Measurements from ENCODE around the gene RYK. TPM values are rescaled to one million over a fixed set of nuclear protein-coding genes. Genes with fewer than 3 reads are reported as not detected.

The RYK gene
- total and polyA plus RNA-seq, 2 experiments from 2014 or later: 24.9 to 94.8 TPM

GRCh38 chr3:134237454-134238145, 13.1 kb downstream of the RYK start (continued):
- TF ChIP-seq ZNF462 (CRISPR knock-in tag; IDR thresholded peaks at IDR 0.05) (no peak), STAT1 (IDR thresholded peaks at IDR 0.05; ENCODE audit: unreplicated experiment) (no peak), ZNF114 (CRISPR knock-in tag; IDR thresholded peaks at IDR 0.05) (no peak)

DNA sequence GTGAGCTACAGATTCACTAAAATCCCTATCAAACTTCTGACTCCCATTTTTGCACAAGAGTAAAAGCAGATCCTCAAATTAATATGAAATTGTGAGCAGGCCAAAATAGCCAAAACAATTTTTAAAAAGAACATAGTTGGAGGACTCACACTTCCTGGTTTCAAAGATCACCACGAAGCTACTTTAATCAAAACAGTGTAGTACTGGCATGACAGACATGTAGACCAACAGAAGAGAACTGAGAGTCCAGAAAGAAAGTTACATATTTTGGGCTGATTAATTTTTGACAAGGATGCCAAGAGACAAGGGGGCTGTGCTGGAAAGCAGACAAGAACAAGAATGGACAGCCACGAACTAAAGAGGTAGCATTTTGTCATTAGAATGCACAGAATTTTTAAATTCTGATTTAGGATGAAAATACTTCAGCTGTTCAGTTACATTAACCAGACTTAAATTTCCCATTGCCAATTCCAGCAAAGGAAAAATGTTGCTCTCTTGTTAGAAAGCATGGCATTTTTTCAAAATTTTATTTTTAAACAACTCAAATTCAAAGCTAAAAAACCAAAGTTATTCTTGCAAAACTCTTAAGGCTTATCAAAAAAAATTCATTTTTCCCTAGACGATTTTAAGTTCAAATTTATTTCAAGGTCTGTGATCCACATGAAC, 14.0 kb downstream of the RYK start:
- peaks cover 1% of the 10 kb centered on the region for H3K27me3 Mint-ChIP-seq (ENCODE audit: insufficient read depth, low read depth, poor library complexity)
- H3K36me3 Mint-ChIP-seq (ENCODE audit: low read depth): no peaks in the 10 kb centered on the region
- H3K4me3 Mint-ChIP-seq: no peak overlapping the region
- H3K4me1 Mint-ChIP-seq: peaks cover 46% of the 10 kb centered on the region
- Histone ChIP-seq H3F3A (replicated peaks; ENCODE audit: low read depth) (no peaks in the 10 kb centered on the region), H3K9me2 (ENCODE audit: insufficient read depth) (no peaks in the 10 kb centered on the region), H2AFZ (no peak overlapping the region), H3K27me3 (ENCODE audit: insufficient read depth) (no peaks in the 10 kb centered on the region), H3K4me2 (no peak overlapping the region), H3K79me2 (replicated peaks; ENCODE audit: insufficient read depth) (peaks cover 100% of the 10 kb centered on the region), H4K20me1 (replicated peaks; ENCODE audit: insufficient read depth) (peaks cover 59% of the 10 kb centered on the region), H3K27ac (ENCODE audit: low read depth) (no peak overlapping the region), H3K4me1 (ENCODE audit: insufficient read depth) (peaks cover 33% of the 10 kb centered on the region), H3K4me3 (no peak overlapping the region), H3K36me3 (ENCODE audit: insufficient read depth) (no peaks in the 10 kb centered on the region)
- no peaks in the 10 kb centered on the region for H3K9me3 Mint-ChIP-seq
- H3K27ac Mint-ChIP-seq: peak overlapping the region; percentile 54; the same call in 1 of the 2 replicates
- no peak for DNase-seq (ENCODE audit: low spot score)
- ATAC-seq: no peak
- TF ChIP-seq ZNF331 (CRISPR knock-in tag; IDR thresholded peaks at IDR 0.05; ENCODE audit: low read depth) (no peak), JUNB (IDR thresholded peaks at IDR 0.05; ENCODE audit: unreplicated experiment) (no peak)
- TF ChIP-seq, protein P1, sequence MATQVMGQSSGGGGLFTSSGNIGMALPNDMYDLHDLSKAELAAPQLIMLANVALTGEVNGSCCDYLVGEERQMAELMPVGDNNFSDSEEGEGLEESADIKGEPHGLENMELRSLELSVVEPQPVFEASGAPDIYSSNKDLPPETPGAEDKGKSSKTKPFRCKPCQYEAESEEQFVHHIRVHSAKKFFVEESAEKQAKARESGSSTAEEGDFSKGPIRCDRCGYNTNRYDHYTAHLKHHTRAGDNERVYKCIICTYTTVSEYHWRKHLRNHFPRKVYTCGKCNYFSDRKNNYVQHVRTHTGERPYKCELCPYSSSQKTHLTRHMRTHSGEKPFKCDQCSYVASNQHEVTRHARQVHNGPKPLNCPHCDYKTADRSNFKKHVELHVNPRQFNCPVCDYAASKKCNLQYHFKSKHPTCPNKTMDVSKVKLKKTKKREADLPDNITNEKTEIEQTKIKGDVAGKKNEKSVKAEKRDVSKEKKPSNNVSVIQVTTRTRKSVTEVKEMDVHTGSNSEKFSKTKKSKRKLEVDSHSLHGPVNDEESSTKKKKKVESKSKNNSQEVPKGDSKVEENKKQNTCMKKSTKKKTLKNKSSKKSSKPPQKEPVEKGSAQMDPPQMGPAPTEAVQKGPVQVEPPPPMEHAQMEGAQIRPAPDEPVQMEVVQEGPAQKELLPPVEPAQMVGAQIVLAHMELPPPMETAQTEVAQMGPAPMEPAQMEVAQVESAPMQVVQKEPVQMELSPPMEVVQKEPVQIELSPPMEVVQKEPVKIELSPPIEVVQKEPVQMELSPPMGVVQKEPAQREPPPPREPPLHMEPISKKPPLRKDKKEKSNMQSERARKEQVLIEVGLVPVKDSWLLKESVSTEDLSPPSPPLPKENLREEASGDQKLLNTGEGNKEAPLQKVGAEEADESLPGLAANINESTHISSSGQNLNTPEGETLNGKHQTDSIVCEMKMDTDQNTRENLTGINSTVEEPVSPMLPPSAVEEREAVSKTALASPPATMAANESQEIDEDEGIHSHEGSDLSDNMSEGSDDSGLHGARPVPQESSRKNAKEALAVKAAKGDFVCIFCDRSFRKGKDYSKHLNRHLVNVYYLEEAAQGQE (IDR thresholded peaks at IDR 0.05; ENCODE audit: unreplicated experiment): no peak
